ENCODE results near the gene C12orf60.
"Not testable (repeated sequence)": the region's sequence is repeated elsewhere in the genome, so short reads cannot be mapped to it uniquely, and the experiment has no call there.

The C12orf60 gene, protein sequence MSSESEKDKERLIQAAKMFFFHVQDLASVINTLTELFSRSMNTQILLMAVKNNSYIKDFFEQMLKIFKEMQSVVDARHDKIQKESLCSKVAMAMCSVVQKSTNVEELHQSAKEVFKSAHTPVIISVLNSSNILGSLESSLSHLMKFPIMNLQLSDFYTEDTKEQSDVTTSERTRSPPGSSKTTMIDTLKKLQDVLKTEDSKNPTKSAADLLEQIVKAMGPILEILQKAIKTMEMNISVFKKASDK

DNA sequence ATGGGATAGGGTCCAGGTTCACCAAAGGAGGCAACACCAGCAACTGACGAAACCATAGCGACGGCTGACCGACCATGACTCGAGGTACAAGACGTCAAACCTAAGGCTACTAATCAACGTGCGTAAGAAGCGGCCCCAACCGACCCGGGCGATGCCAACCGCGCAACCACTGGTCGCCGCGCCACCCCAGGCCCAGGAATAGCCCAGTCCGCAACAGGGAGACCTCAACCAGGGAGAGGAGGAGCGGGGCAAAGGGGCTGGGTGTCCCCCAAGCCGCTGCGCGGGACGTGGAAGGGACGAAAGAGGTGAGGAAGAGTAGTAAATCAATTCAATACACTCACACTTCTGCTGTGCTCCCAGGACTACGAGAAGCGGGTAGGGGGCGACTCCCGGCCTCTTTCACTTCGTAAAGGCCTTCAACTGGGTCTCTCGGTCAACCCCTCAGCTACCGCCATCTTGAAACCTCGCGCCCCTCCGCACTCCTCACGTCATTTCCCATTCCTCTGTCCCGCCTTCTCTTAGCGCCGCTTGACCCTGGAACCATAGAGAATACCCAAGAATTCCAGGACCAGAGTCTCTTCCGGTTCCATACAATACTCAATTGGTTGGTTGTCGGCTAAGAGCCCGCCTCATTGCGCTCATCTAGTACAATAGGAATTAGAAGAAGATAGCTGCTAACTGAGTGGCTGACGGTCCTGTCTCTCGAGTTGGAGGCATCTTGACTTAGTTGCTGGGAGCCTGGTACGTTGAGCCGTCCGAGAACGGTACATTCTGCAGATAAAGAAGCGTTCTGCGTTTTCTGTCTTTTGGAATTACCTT, at the start of gene C12orf60, which contains the start of gene WBP11:
Gene C12orf60 (plus strand): TSS at position 660 of the 819 bp plus-strand sequence. CDS start 19,266 bp downstream, outside the sequence.
Gene WBP11 (minus strand): TSS at position 468 of the 819 bp plus-strand sequence. CDS start 2,095 bp downstream, outside the sequence.
- DNase-seq, result peak; percentile 49

DNA sequence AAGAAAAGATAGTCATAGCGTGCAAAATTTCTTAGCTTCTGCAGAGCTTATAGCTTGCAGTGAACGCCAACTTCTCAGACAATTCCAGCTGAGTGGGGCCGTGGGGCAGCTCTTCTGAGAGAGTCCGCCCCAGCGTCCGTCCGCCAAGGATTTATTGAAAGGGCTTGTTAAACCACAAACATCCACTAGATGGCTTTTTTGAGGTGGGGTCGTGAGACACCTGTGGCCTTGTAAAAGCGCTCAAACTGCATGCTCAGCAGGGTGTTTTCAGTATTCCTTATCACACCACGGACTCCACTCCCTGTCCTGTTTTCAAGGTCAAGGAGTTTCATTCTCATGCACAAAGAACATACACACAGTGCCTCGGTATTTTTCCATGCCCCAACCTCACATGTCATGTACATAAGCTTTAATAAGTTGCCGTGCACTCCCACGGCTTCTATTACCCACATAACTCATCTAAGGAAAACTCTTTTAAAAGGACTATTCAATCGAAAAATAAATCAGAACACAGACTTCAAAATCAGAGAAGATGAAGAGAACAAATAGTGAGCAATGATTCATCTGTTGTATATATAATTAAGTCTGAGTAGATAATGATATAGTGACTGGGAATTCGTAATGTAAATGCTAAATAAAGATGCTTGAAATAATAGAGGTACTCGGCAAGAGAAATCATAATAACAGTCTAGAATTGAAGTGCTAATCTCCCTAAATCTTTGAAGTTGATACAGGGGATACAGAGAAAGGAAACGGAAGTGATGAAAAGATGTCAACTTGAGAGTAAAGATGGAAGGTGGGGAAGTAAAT, 46.9 kb upstream of the C12orf60 start:
- DNase-seq, result no peak

DNA sequence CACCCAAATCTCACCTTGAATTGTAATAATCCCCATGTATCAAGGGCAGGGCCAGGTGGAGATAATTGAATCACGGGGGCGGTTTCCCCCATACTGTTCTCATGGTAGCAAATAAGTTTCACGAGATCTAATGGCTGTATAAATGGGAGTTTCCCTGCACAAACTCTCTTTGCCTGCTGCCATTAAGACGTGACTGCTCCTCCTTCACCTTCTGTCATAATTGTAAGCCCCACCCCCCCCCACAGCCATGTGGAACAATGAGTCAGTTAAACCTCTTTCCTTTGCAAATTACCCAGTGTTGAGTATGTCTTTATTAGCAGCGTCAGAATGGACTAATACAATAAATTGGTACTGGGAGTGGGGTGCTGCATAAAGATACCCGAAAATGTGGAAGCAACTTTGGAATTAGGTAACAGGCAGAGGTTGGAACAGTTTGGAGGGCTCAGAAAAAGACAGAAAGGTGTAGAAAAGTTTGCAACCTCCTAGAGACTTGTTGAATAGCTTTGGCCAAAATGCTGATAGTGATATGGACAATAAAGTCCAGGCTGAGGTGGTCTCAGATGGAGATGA, 43.7 kb upstream of the C12orf60 start:
- DNase-seq, result not testable (repeated sequence)

DNA sequence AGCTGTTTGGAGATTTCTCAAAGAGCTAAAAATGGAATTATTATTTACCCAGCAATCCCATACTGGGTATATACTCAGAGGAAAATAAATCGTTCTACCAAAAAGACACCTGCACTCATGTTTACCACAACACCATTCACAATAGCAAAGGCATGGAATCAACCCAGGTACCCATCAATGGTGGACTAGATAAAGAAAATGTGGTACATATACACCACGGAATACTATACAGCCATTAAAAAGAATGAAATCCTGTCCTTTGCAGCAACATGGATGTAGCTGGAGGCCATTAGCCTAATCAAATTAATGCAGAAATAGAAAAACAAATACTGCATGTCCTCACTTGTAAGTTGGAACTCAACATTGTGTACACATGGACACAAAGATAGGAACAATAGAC, 38.1 kb upstream of the C12orf60 start:
- no peak for DNase-seq

DNA sequence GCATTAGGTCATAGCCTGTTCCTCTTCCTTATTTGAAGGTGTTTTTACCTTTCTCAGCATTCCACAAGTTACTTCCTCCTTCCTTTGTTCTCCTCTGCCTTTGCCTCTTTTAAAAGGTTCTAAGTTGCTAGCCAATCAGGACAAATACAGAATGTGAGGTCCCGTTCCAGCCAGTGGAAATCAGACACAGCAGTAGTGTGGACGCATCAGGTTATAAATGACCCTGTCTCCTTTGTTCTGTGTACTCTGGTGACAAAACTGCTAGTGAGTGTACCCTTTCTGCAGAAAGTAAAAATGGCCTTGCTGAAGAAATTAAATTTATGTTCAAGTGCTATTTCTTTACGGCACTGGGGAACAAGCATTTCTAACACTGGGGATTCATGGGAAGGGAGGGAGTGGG, 37.5 kb upstream of the C12orf60 start:
- DNase-seq, result not testable (repeated sequence)

DNA sequence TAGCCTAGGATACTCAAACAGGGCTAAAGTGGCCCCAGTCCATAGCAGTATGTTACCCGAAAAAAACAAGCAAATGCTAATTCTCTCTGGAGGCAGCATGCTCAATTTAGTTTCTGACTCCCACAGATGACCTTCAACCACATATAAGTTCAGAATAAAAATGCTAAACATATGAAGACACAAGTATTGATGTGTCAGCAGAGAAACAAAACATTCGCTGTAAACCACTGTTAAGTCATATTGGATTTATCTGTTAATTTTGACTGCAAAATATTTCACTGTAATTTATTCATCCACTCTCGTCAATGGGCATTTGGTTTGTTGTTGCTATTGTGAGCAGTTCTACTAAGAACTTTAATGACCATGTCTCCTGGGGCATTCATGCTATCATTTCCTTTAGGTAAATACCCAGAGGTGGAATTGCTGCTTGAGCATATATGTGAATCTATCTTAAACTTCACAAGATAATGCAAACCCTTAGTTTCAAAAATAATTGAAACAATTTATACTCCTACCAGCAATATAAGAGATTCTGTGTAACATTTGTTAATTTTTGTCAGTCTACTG, 36.7 kb upstream of the C12orf60 start:
- DNase-seq, result no peak

DNA sequence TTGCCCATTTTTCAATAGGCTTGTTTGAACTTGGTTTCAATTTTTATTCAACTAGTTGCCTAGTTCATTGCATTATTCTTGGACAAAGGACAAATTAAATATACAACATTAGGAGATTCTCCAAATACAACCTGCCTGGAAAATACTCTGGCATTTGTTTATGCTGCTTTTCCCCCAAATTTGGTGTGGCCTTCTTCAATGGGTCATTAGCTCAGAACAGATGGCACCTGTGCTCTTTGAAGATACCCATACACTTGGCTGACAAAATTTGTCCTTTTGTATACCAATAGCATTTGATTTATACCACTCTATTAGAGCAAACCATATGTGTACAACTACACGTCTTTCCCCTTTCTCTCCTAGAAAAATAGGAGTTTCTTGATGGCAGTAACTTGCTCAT, 35.9 kb upstream of the C12orf60 start:
- DNase-seq, result no peak

DNA sequence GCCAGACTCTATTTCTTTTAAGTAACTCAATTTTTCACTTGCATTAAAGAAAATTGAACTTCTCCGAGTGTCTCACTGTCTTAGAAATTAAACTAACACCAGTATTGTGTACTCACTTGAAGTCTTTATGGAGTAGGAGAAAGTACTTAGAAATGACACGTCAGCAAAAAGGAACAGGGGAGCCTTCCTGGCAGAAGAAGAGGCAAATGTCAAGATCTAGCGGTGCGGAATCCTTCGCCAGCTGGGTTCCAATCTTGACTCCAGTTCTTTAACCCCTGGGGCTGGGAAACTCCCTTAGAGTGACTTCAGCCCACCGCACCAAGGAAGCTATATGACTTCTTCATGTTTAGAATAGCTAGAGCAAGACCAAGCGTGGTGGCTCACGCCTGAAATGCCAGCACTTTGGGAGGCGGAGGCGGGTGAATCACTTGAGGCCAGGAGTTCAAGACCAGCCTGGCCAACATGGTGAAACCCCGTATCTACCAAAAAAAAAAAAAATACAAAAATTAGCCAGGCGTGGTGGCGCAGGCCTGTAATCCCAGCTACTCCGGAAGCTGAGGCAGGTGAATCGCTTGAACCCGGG, 34.6 kb upstream of the C12orf60 start:
- DNase-seq, result no peak

DNA sequence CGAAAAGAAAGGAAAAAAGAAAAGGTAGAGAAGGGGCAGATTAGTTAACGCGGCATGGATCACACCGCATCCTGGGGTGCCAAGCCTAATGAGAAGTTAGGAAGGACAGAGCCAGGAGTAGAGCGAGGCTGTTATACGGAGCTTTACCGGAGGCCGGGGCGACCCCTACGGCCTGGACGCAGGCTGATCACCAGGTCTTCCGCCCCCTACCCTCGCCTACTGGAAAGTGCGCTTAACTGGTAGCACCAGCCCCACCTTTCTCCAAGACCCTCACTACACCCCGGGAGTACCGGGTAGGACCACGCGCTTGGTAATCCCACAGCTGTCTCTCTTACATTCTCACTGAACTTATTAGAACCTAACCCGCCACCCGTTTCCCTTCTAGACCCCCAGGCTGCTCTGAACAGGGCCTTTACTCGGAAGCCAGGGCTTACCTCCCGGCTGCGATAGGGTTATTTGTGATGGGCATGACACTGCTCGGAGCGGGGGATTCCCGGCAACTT, 34.0 kb upstream of the C12orf60 start:
- no peak for DNase-seq

DNA sequence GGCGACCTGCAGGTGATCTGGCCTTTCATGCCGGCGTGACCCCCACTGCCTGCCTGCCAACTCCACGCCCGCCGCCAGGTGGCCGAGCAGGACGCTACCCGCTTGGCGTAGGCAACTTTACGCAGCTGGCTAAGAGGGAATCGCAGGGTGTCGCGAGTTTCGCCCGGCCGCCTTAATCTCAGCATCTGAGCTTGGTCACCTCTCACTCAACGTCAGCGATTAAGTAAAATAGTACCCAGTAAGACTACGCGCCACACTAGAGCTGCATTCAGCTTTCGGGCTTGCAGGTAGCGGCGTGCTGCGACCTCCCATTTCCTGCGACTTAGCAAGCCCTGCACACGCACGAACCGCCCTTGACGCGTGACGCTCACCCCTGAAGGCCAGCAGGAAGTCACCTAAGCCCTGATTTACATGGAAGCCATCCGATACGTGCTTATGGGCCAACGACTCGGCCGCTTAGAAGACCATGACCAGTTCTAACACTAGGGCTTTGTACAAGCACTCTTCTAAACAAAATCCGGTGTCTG, 33.4 kb upstream of the C12orf60 start:
- no peak for DNase-seq

DNA sequence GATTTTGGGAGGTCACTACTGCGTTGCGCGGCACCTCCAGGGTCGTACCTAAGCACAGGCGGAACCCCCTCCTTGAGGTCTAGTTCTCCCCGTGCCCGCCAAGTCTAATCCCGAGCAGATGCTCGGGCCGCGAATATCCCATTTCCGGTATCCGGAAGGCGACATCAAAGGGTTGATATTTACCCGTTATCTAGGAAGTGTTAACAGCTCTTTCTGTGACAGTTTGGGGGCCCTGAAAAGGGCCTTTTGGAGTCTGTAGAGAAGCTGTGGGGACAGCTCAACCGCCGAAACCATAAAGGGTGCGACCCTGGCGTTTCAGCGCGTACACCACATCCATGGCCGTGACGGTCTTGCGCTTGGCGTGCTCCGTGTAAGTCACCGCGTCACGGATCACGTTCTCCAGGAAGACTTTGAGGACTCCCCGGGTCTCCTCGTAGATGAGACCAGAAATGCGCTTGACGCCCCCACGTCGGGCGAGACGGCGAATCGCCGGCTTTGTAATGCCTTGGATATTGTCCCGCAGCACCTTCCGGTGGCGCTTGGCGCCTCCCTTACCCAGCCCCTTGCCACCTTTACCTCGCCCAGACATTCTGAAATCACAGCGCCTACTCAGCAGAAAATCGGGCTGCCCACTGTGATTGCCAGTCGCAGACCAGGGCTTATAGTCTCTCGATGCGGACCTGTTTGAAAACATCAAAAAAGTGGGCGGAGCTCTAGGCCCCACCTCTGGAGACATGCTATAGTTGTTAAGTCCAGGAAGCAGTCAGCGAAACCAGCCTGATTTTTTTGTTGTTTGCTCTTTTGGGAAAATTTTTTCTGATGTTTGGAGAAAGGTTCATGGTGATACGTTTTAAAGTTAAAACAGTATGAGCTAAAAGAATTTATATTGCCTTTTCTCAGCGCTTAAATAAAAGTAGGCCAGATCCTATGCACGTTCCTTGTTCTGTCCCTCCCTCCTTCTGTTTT, 32.7 kb upstream of the C12orf60 start:
- DNase-seq, result peak; percentile 36

DNA sequence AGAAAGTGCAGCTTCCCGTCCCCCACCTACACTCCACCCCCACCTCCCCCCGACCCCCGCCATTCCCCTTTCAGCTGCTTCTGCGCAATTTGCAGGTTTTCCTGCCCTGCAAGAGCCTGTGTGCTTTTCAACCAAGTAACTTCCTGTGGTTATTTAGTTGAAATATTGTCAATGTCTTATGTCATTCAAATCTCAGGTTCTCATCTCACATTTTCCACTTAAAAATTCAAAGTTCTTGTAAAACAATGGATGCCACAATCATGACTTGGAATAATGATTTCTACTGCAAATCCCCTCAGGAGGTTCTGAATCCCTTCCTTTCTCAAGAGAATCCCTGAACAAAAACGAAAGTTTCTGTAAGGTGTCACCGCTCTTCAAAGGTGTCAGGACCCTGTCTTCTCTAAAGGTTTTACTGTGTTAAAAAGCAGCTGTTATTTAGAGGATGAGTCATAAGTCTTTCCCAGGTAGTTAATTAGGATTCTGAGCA, 31.8 kb upstream of the C12orf60 start:
- DNase-seq, result no peak

DNA sequence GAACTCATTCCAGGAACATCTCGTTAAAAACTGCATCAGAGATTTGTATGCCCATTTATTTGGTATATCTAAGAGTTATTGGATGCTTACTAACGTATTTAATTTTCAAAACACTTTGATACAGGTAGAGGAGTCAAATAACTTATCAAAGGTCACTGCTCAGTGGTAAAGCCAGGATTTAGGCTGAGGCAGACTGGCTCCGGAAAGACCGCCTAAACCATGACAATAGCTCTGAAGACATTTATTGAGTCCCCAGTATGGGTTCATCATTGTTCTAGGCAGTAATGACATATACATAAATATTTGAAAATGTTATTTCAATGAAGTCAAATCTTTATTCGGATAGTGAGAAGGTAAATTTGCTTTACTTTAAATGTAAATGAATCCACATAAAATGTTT, 30.5 kb upstream of the C12orf60 start:
- no peak for DNase-seq

DNA sequence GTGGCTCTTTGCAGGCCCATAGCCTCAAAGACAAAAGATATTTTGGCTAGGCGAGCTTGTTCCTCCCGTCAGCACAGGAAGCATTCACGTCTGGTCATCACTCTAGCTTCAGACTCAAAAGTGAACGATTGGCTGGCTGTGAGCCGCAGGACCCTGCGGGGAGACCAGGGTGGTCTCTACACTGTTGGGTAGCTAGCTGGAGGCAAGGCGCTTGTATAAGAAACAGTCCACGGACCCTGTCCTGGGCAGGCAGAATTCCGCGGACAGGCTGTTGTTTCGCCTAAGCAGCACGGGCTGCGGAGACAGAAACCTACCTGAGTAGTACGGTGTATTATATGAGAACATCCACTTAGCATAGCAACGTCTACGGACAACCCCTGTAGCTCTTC, 29.8 kb upstream of the C12orf60 start:
- DNase-seq, result no peak

DNA sequence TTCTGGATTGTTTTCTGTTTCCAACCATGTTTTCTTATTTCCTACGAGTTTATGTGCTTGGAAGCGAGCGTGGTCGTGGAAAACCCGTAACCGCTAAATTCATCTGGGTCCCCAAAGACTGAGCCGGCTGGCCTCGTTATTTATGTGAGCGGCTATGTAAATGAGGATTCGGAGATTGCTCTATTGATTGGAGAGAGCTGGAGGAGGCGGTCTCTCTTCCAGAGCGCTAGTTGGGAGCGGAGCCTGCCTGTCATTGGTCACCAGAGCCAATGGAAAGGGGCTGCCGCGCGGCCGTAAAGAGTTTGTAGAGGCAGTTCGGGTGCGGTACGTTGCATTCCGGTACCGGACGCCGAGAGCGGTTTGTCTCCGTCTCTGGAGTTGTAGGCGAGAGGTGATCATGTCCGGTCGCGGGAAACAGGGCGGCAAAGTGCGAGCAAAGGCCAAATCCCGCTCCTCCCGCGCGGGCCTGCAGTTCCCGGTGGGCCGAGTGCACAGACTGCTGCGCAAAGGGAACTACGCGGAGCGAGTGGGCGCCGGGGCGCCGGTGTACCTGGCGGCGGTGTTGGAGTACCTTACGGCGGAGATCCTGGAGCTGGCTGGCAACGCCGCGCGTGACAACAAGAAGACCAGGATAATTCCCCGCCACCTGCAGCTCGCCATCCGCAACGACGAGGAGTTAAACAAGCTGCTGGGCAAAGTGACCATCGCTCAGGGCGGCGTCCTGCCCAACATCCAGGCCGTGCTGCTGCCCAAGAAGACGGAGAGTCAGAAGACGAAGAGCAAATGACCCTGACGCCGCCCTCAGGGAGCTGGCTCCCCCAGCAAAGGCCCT, 29.2 kb upstream of the C12orf60 start:
- DNase-seq, result peak; percentile 51

DNA sequence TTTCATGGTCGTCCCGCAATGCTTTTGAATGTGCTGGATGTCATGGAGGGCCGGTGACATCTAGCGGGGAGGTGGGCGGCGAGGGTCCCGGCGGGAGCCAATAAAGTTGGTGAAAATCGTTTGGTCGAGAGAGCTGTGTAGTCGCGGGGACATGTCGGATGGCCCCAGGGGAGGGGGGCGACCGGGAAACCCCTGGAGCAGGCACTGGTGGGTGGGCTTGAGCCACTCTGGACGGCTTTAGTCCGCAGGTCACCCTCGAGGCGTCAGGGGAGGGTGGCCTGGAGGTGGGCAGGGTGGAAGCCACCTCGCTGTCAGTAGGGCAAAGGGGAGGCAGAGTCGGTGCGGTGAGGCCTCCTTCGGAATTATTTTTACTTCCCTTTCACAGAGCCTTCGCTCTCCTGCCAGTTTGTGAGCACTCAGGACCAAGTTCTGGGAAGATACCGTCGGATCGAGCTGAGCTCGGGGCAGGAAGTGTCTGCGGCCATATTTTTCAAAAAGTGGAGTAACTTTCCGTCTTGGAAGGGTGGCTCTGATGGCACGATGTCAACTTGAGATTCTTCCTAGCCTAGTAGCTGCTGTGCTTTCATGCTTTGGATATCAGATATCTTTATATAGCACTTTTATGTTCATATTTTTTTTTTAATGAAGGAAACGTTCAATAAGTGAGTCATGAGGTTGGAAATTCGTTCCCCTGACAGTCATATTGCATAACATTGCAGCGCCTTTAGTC, 28.4 kb upstream of the C12orf60 start:
- DNase-seq, result no peak

DNA sequence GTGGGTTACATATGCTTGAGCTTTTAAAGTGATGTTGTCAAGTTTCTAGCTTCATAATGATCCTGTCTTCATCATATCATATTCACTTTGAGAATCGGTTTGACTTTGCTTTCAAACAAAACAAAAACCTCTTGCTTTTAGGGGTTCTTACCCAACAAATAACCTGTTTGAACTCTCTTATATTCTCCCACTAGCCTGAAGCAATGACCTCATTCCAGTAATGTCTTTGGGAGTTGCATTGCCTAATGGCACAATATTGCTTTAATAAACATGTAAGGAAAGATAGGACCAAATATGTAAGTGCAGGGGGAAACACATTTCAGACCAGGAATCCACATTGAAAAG, 27.9 kb upstream of the C12orf60 start:
- DNase-seq, result no peak

DNA sequence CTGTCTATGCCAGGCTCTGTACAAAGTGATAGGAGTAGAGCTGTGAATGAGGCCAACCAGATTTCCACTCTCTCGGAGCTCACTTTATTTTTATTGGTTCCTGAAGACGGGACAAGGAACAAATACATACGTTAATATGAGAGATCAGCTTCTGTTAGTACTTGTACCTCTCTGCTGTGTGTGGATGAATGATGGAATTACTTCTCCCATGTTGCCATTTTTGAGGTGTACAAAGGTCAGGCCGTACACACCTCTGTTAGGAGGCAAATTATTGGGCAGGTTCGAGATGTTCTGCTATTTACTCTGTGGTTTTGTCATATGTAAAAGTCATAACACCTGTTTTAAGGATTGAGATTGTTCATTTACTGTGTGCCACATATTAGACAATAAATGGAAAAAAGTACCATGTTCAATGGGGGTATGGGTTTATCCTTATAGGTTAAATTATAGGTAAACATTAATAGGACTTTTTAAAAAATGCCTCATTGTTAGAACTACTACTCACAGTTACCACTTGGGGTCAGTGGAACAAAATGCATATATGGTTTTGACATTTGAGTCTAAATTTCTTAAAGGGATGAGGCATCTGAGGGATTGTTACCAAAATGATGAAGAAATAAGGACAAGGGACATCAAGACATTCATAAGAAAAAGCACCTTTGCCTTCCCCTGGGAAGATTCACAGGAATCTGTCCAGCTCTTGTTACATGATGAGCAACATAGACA, 27.1 kb upstream of the C12orf60 start:
- DNase-seq, result no peak

All from 8988T (cell line).